GM23248 (cell line): ENCODE data around the gene HCFC1R1. TPM values are rescaled to one million over a fixed set of nuclear protein-coding genes. Genes with fewer than 3 reads are reported as not detected.

Experiments
- DNase-seq: peaks from one replicate; pipeline ENCODE4 v3.0.0-alpha.2; 2015
- H2AFZ ChIP-seq: fragments of 200-600 bp; sonication (generic); 2 replicates; pipeline ENCODE4 v1.6.1; 2016; ENCODE audit warnings: antibody characterized with exemption
- H3F3A ChIP-seq: fragments of 200-600 bp; sonication (generic); 2 replicates; pipeline ENCODE4 v1.6.1; 2016; ENCODE audit warnings: mild to moderate bottlenecking, antibody characterized with exemption, mixed run types; ENCODE audit not compliant: insufficient read depth
- H3K27ac ChIP-seq: fragments of 200-600 bp; sonication (generic); 2 replicates; pipeline ENCODE4 v1.5.1; 2016; ENCODE audit warnings: mild to moderate bottlenecking
- H3K27me3 ChIP-seq: fragments of 200-600 bp; sonication (generic); replicated peaks from 2 replicates; pipeline ENCODE4 v1.6.1; 2016; ENCODE audit warnings: mild to moderate bottlenecking; ENCODE audit not compliant: insufficient read depth
- H3K36me3 ChIP-seq: fragments of 200-600 bp; sonication (generic); 2 replicates; pipeline ENCODE4 v1.6.1; 2016; ENCODE audit warnings: low read depth, mild to moderate bottlenecking
- H3K4me1 ChIP-seq: fragments of 200-600 bp; sonication (generic); 2 replicates; pipeline ENCODE4 v1.6.1; 2016; ENCODE audit warnings: mild to moderate bottlenecking; ENCODE audit not compliant: insufficient read depth
- H3K4me2 ChIP-seq: fragments of 200-600 bp; sonication (generic); one replicate; pipeline ENCODE4 v1.6.1; 2016; ENCODE audit warnings: mild to moderate bottlenecking; ENCODE audit not compliant: unreplicated experiment
- H3K4me3 ChIP-seq: fragments of 200-600 bp; sonication (generic); 2 replicates; pipeline ENCODE4 v1.5.1; 2016; ENCODE audit warnings: mild to moderate bottlenecking
- H3K79me2 ChIP-seq: fragments of 200-600 bp; sonication (generic); 2 replicates; pipeline ENCODE4 v1.6.1; 2016; ENCODE audit warnings: mild to moderate bottlenecking; ENCODE audit not compliant: insufficient read depth
- H3K9ac ChIP-seq: fragments of 200-600 bp; sonication (generic); 2 replicates; pipeline ENCODE4 v1.6.1; 2016; ENCODE audit warnings: mild to moderate bottlenecking
- H3K9me2 ChIP-seq: fragments of 200-600 bp; sonication (generic); 2 replicates; pipeline ENCODE4 v1.6.1; 2016; ENCODE audit warnings: mixed run types, mild to moderate bottlenecking, moderate library complexity; ENCODE audit not compliant: insufficient read depth
- H3K9me3 ChIP-seq: fragments of 200-600 bp; sonication (generic); one replicate; pipeline ENCODE4 v1.6.1; 2017; ENCODE audit warnings: low read depth
- H4K20me1 ChIP-seq: fragments of 200-600 bp; sonication (generic); 2 replicates; pipeline ENCODE4 v1.6.0; 2016; ENCODE audit not compliant: insufficient read depth
- EZH2 ChIP-seq: fragments of 200-600 bp; sonication (generic); IDR thresholded peaks from 2 replicates; pipeline ENCODE4 v1.6.1; 2018; ENCODE audit warnings: antibody characterized with exemption, mild to moderate bottlenecking; ENCODE audit not compliant: insufficient read depth, poor library complexity, severe bottlenecking
- EZH2phosphoT487 ChIP-seq: fragments of 200-600 bp; sonication (generic); IDR thresholded peaks from 2 replicates; pipeline ENCODE4 v1.6.1; 2018; ENCODE audit warnings: antibody characterized with exemption, moderate library complexity, mild to moderate bottlenecking, low read depth; ENCODE audit not compliant: insufficient read depth
- WGBS, 2 experiments: methylation state at CpG; one replicate each; pipeline ENCODE4 v1.1.6; 2015 to 2017; ENCODE audit warnings: low lambda C conversion rate in 2 of 2, low coverage in 1 of 2; ENCODE audit errors: missing lambda C conversion rate in 2 of 2; 5-methylcytosine and 5-hydroxymethylcytosine counted together
- in situ Hi-C: fragments of 300-500 bp; cut with MboI; formaldehyde crosslinking; loops from 2 replicates; pipeline ENCODE4 v1.15.0; 2020
- polyA plus RNA-seq: library from polyadenylated mRNA; unstranded; fragments of >200 nt; fragmentation: Nextera tagmentation; extraction: Ambion mirVana; gene quantifications from 2 replicates; pipeline ENCODE4 v1.2.1, GENCODE V29; 2016
- total RNA-seq: library from RNA; depleted of rRNA; stranded (reverse); fragments of >200 nt; shearing (Covaris generic); gene quantifications from 2 replicates; pipeline ENCODE4 v1.2.3, GENCODE V29; 2014

The HCFC1R1 gene
- total and polyA plus RNA-seq, 2 experiments from 2014 or later = 7.2 to 53.2 TPM

DNA sequence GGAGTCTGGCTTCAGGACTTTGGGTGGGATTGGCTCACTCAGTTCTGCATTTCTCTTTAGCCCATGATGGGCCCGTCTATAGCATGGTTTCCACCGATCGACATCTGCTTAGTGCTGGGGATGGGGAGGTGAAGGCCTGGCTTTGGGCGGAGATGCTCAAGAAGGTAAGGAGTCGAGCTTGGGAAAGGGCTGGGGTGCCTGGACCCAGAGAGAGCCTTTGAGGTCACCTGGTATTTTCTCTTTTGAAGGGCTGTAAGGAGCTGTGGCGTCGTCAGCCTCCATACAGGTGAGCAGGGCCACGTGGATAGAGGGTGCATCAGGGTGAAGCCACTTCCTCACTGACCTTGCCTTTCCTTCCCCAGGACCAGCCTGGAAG, 2.2 kb upstream of the HCFC1R1 start:
- 97% methylated on average over 8 of the region's 8 CpGs for WGBS, 2 experiments

DNA sequence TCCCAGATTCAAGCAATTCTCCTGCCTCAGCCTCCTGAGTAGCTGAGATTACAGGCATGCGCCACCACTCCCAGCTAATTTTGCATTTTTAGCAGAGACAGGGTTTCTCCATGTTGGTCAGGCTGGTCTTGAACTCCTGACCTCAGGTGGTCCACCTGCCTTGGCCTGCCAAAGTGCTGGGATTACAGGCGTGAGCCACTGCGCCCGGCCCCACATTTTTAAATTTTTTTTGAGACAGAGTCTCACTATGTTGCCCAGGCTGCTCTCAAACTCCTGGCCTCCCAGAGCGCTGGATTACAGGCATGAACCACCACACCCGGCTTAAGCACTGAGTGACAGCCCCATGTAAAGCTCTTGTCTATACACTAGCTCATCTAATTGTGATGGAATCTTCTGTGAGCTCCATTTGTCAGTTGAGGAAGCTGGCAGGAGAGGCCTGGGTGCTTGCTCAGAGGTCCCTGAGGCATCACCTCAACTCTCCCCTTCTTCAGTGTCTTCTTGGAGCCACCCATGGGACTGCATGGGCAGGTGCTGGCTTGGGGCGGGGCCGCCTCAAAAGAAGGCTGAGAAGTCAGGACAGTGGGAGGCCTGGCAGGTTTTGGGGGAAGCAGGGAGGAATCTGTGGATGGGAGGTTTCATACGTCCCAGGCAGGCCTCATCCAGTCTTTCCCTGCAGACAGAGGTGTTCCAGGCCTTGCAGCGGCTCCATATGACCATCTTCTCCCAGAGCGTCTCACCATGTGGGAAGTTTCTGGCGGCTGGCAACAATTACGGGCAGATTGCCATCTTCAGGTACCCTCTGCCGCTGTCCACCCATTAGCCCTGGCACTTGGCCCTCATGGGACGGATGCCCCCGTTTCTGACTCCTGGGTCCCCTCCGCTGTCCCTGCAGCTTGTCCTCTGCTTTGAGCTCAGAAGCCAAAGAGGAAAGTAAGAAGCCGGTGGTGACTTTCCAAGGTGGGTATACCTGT, 1.6 kb upstream of the HCFC1R1 start:
- in situ Hi-C loops = no loop called here
- DNase-seq = no peak
- Histone ChIP-seq H2AFZ (no peak overlapping the region), H3K4me3 (no peak overlapping the region), H3K27me3 (no peaks in the 10 kb centered on the region), H3F3A (peaks cover 20% of the 10 kb centered on the region), H3K27ac (no peak overlapping the region), H3K9me3 (no peaks in the 10 kb centered on the region), H3K79me2 (no peaks in the 10 kb centered on the region), H4K20me1 (no peaks in the 10 kb centered on the region), H3K9me2 (no peaks in the 10 kb centered on the region), H3K4me2 (no peak overlapping the region), H3K9ac (no peak overlapping the region), H3K36me3 (peaks cover 2% of the 10 kb centered on the region; the same call in 1 of the 2 replicates), H3K4me1 (peaks cover 9% of the 10 kb centered on the region)
- TF ChIP-seq EZH2 (no peak), EZH2phosphoT487 (no peak)
- 91 to 92% methylated on average over 17 to 18 of the region's 18 CpGs for WGBS, 2 experiments

More for the DNA sequence above, 2.2 kb upstream of the HCFC1R1 start:
- in situ Hi-C loops = no loop called here
- H3F3A ChIP-seq = peaks cover 16% of the 10 kb centered on the region; the same call in 1 of the 2 replicates
- H3K4me1 ChIP-seq = peaks cover 9% of the 10 kb centered on the region
- H3K27me3 ChIP-seq = no peaks in the 10 kb centered on the region
- H3K9me2 ChIP-seq = no peaks in the 10 kb centered on the region
- no peaks in the 10 kb centered on the region for H3K79me2 ChIP-seq
- H3K4me3 ChIP-seq = no peak overlapping the region
- no peak for TF ChIP-seq EZH2phosphoT487
- no peak for TF ChIP-seq EZH2
- no peak for DNase-seq
- H3K9me3 ChIP-seq = no peaks in the 10 kb centered on the region
- H3K27ac ChIP-seq = no peak overlapping the region
- no peak overlapping the region for H2AFZ ChIP-seq
- H4K20me1 ChIP-seq = no peaks in the 10 kb centered on the region
- peaks cover 2% of the 10 kb centered on the region; the same call in 1 of the 2 replicates for H3K36me3 ChIP-seq
- H3K9ac ChIP-seq = no peak overlapping the region
- H3K4me2 ChIP-seq = no peak overlapping the region

DNA sequence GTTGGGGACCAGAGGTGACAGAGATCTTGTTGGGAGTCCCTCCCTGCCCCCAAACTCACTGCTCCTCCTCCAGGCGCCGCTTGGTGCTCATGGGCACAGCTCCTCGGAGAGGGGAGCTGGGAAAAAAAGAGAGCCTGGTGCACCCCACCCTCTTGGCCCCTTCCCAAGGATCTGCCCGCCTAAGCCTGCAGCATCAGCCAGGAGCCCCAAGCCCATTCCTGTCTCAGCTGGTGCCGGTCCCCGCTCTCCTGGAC, 400 bp downstream of the HCFC1R1 start:
- Histone ChIP-seq H2AFZ (no peak overlapping the region), H3K4me2 (peak overlapping the region; percentile 99), H3K27me3 (no peaks in the 10 kb centered on the region), H3K27ac (peak overlapping the region; percentile 100), H3K79me2 (no peaks in the 10 kb centered on the region), H3K9me2 (no peaks in the 10 kb centered on the region), H3K36me3 (peaks cover 2% of the 10 kb centered on the region; the same call in 1 of the 2 replicates), H3K4me1 (peaks cover 9% of the 10 kb centered on the region), H3F3A (peaks cover 13% of the 10 kb centered on the region), H3K9me3 (no peaks in the 10 kb centered on the region), H3K4me3 (peak overlapping the region; percentile 86), H4K20me1 (no peaks in the 10 kb centered on the region), H3K9ac (peak overlapping the region; percentile 98)
- no peak for TF ChIP-seq EZH2
- TF ChIP-seq EZH2phosphoT487 = no peak
- WGBS, 2 experiments = 2 to 3% methylated on average over 5 of the region's 6 CpGs
- in situ Hi-C loops = no loop called here
- DNase-seq = peak; percentile 89

DNA sequence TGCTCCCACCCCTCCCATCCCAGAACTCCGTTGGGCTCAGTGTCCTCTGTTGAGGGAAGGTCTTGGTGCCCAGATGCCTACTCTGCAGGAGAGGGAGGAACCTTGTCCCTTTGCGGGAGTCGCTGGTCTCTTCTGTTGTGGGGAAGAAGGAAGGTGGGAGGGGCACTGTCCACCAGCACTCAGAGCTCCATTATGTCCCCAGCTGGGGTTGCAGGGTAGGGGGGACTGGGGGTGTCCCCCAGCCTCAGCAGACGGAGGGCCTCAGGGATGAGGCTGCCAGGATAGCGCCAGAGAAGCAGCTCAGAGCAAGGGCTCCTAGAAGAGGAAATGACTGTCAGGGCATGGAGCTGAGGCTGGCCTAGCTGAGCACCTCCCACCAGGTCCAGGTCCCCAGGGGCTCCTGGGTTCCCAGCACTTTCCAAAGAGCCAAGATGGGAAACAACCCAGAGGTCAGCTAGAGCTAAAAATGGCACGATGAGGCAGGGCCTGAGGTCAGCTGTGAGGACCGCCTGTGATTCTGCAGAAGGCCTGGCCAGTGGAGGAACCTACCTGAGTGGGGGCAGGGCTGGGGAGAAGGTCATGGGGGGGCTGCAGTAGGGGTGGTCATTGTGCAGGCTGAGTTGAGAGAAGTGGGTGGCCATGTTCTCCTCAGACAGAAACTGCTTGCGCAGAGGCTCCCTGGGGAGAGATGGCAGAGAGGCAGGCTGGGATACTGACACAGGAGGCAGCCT, 893 bp downstream of the HCFC1R1 start:
- H3K36me3 ChIP-seq = peaks cover 2% of the 10 kb centered on the region; the same call in 1 of the 2 replicates
- H3K27ac ChIP-seq = peak overlapping the region; percentile 100
- H3K9me3 ChIP-seq = no peaks in the 10 kb centered on the region
- H3K4me3 ChIP-seq = peak overlapping the region; percentile 86
- peaks cover 13% of the 10 kb centered on the region for H3F3A ChIP-seq
- 0 to 1% methylated on average over 7 to 8 of the region's 8 CpGs for WGBS, 2 experiments
- no peaks in the 10 kb centered on the region for H3K79me2 ChIP-seq
- in situ Hi-C loops = no loop called here
- no peak for TF ChIP-seq EZH2phosphoT487
- no peak for TF ChIP-seq EZH2
- H2AFZ ChIP-seq = no peak overlapping the region
- DNase-seq = peak; percentile 84
- H3K9me2 ChIP-seq = no peaks in the 10 kb centered on the region
- peak overlapping the region; percentile 98 for H3K9ac ChIP-seq
- H3K4me2 ChIP-seq = peak overlapping the region; percentile 99
- peaks cover 9% of the 10 kb centered on the region for H3K4me1 ChIP-seq
- no peaks in the 10 kb centered on the region for H3K27me3 ChIP-seq
- no peaks in the 10 kb centered on the region for H4K20me1 ChIP-seq
